GM12878 (cell line): ENCODE data around the gene KATNBL1. TPM values are rescaled to one million over a fixed set of nuclear protein-coding genes. Genes with fewer than 3 reads are reported as not detected.

Experiments
- ATAC-seq: fragments of 200-7000 bp; cut with Tn5 transposase; 3 replicates; pipeline ENCODE4 v1.9.1; 2020; ENCODE audit warnings: mild to moderate bottlenecking, moderate library complexity
- BruUV-seq: library from RNA; stranded (reverse); fragments of 400-500 nt; replicated peaks from 2 replicates; lab custom pipeline; 2021; lab: Mats Ljungman, UMichigan
- CTCF ChIA-PET: fragments of 300-600 bp; sonication (Branson Sonifier 250); formaldehyde crosslinking; extraction: SDS; loops from one replicate; lab custom pipeline; 2021; ENCODE audit warnings: inconsistent platforms; lab: Yijun Ruan, JAX
- POLR2A ChIA-PET: fragments of 350-600 bp; formaldehyde crosslinking; extraction: SDS; loops from one replicate; lab custom pipeline; 2021; ENCODE audit warnings: inconsistent platforms; lab: Charles Lee
- RAD21 ChIA-PET: fragments of 300-600 bp; sonication (Branson Sonifier 250); formaldehyde crosslinking; loops from one replicate; lab custom pipeline; 2023; ENCODE audit warnings: antibody characterized with exemption; ENCODE audit not compliant: unreplicated experiment; lab: Charles Lee
- SMC1A ChIA-PET: fragments of 300-600 bp; sonication (Branson Sonifier 250); formaldehyde crosslinking; loops from one replicate; lab custom pipeline; 2023; ENCODE audit not compliant: unreplicated experiment, uncharacterized antibody; lab: Charles Lee
- DNase-seq: peaks from one replicate; pipeline ENCODE4 v3.0.0-alpha.2; 2011; ENCODE audit warnings: low read depth, low spot score
- FAIRE-seq: peaks from 3 replicates; lab custom pipeline; 2011; peaks lifted over from hg19 to GRCh38; lab: Jason Lieb, UNC
- H2AFZ ChIP-seq: 2 replicates; pipeline ENCODE4 v1.6.0; 2011; ENCODE audit warnings: low read depth, low read length, control low read depth; ENCODE audit not compliant: control insufficient read depth
- H3K27ac ChIP-seq: 2 replicates; pipeline ENCODE4 v1.5.1; 2011; ENCODE audit warnings: control low read depth; ENCODE audit not compliant: control insufficient read depth, insufficient read depth
- H3K27me3 ChIP-seq, 2 experiments: replicated peaks in 1 of 2; 2 replicates each; pipeline versions ENCODE4 v1.6.0 to v1.6.1; 2011; ENCODE audit warnings: low read length in 1 of 2; ENCODE audit not compliant: control insufficient read depth in 2 of 2, insufficient read depth in 2 of 2
- H3K36me3 ChIP-seq, 2 experiments: 2 replicates each; pipeline ENCODE4 v1.5.1; 2011; ENCODE audit warnings: low read length in 1 of 2; ENCODE audit not compliant: control insufficient read depth in 2 of 2, insufficient read depth in 2 of 2
- H3K4me1 ChIP-seq: 2 replicates; pipeline ENCODE4 v1.6.1; 2011; ENCODE audit warnings: mild to moderate bottlenecking, low read length, moderate library complexity, mixed read lengths; ENCODE audit not compliant: control insufficient read depth, insufficient read depth
- H3K4me2 ChIP-seq: 2 replicates; pipeline ENCODE4 v1.6.0; 2011; ENCODE audit warnings: control low read depth; ENCODE audit not compliant: control insufficient read depth, insufficient read depth
- H3K4me3 ChIP-seq: fragments of 200-600 bp; sonication (generic); 2 replicates; pipeline ENCODE4 v1.5.1; 2016
- H3K79me2 ChIP-seq: 2 replicates; pipeline ENCODE4 v1.6.0; 2011; ENCODE audit warnings: low read length; ENCODE audit not compliant: control insufficient read depth, insufficient read depth
- H3K9ac ChIP-seq: 2 replicates; pipeline ENCODE4 v1.8.0; 2011; ENCODE audit warnings: low read length, control low read depth, mixed read lengths; ENCODE audit not compliant: control insufficient read depth, insufficient read depth
- H3K9me3 ChIP-seq: replicated peaks from 3 replicates; pipeline ENCODE4 v1.5.1; 2011; ENCODE audit warnings: mild to moderate bottlenecking, low read length; ENCODE audit not compliant: control insufficient read depth, insufficient read depth
- H4K20me1 ChIP-seq: 2 replicates; pipeline ENCODE4 v1.6.0; 2011; ENCODE audit not compliant: control insufficient read depth, insufficient read depth
- CBX3 ChIP-seq: fragments of 200-600 bp; sonication (generic); IDR thresholded peaks from 2 replicates; pipeline ENCODE4 v1.6.1; 2016; ENCODE audit warnings: low read depth, borderline replicate concordance
- CEBPZ ChIP-seq: fragments of 150-350 bp; IDR thresholded peaks from 2 replicates; pipeline ENCODE4 v1.6.1; 2016; ENCODE audit warnings: low read depth, low read length
- EGR1 ChIP-seq, 2 experiments: IDR thresholded peaks; 1 replicate in 1 of 2; 2 replicates in 1 of 2; pipeline ENCODE4 v1.6.1; 2011 to 2012; ENCODE audit warnings: low read depth in 2 of 2, low read length in 2 of 2, borderline replicate concordance in 1 of 2, mild to moderate bottlenecking in 1 of 2, moderate library complexity in 1 of 2
- EP300 ChIP-seq, 2 experiments: fragments of 150-350 bp in 1 of 2; IDR thresholded peaks; 2 replicates each; pipeline ENCODE4 v1.6.1; 2011 to 2012; ENCODE audit warnings: low read depth in 2 of 2, low read length in 2 of 2, borderline replicate concordance in 1 of 2, improper control_type of control experiment in 1 of 2, inconsistent platforms in 1 of 2; ENCODE audit not compliant: control insufficient read depth in 1 of 2
- IRF4 ChIP-seq: IDR thresholded peaks from 2 replicates; pipeline ENCODE4 v1.6.1; 2011; ENCODE audit warnings: low read depth, low read length
- IRF5 ChIP-seq: fragments of 450-650 bp; IDR thresholded peaks from 2 replicates; pipeline ENCODE4 v1.6.1; 2017; ENCODE audit warnings: borderline replicate concordance
- PAX8 ChIP-seq: fragments of 450-650 bp; IDR thresholded peaks from 2 replicates; pipeline ENCODE4 v1.6.1; 2017; ENCODE audit warnings: mild to moderate bottlenecking, moderate library complexity
- POLR2A ChIP-seq: IDR thresholded peaks from 2 replicates; pipeline ENCODE4 v1.6.1; 2011; ENCODE audit warnings: low read depth, mild to moderate bottlenecking, low read length
- SKIL ChIP-seq: fragments of 450-650 bp; IDR thresholded peaks from 2 replicates; pipeline ENCODE4 v1.6.1; 2017; ENCODE audit warnings: mild to moderate bottlenecking, low read depth, inconsistent platforms; ENCODE audit not compliant: poor library complexity, severe bottlenecking
- TCF3 ChIP-seq: IDR thresholded peaks from 2 replicates; pipeline ENCODE4 v1.6.1; 2012; ENCODE audit warnings: low read depth, mild to moderate bottlenecking, low read length, borderline replicate concordance; ENCODE audit not compliant: insufficient read depth
- ZBED1 ChIP-seq: IDR thresholded peaks from 2 replicates; pipeline ENCODE4 v1.6.1; 2016; ENCODE audit warnings: borderline replicate concordance
- ZBTB40 ChIP-seq: fragments of 450-650 bp; IDR thresholded peaks from 2 replicates; pipeline ENCODE4 v1.6.1; 2016; ENCODE audit warnings: mild to moderate bottlenecking, moderate library complexity, borderline replicate concordance
- WGBS: methylation state at CpG from one replicate; pipeline ENCODE4 v1.1.6; 2016; ENCODE audit warnings: low lambda C conversion rate; ENCODE audit not compliant: insufficient replicate concordance, insufficient coverage; ENCODE audit errors: missing lambda C conversion rate; 5-methylcytosine and 5-hydroxymethylcytosine counted together
- in situ Hi-C: fragments of 300-500 bp; cut with MboI; formaldehyde crosslinking; loops from 9 replicates; pipeline ENCODE4 v1.14.3; 2018; ENCODE audit warnings: mixed read lengths
- intact Hi-C: fragments of 100-400 bp; cut with micrococcal nuclease; formaldehyde crosslinking; loops from one replicate; pipeline ENCODE4 v1.14.2; 2022; ENCODE audit not compliant: unreplicated experiment
- polyA plus RNA-seq, 11 experiments: library from polyadenylated mRNA; depleted of rRNA in 4 of 11; unstranded in 6 of 11; stranded (reverse) in 5 of 11; fragments of >200 nt; fragmentation: Nextera tagmentation in 4 of 11; fragmentation: Illumina TruSeq in 1 of 11; extraction: Ambion mirVana in 4 of 11; extraction: Trizol in 1 of 11; gene quantifications; 1 replicate in 1 of 11; 2 replicates in 10 of 11; pipeline versions ENCODE4 v1.2.1 to v1.2.3, GENCODE V29; 2011 to 2016; ENCODE audit warnings: inconsistent platforms in 2 of 11, missing spikeins in 2 of 11, low read depth in 1 of 11
- total RNA-seq, 4 experiments: library from RNA; depleted of rRNA in 3 of 4; stranded (reverse); fragments of >200 nt in 3 of 4; fragmentation: Illumina TruSeq in 1 of 4; extraction: Trizol in 1 of 4; gene quantifications; 2 replicates each; pipeline versions ENCODE4 v1.2.1 to v1.2.3, GENCODE V29; 2013 to 2021

KATNBL1 gene
- total and polyA plus RNA-seq, 10 of the 15 experiments (the other 5 are each of a cell fraction or from before 2014, with no cell fraction given), result 7.8 to 58.8 (median 30.1) TPM

GRCh38 chr15:34124651-34125050 is 85.2 kb downstream of the KATNBL1 start:
- BruUV-seq, result no TSS peak
- FAIRE-seq (no peak), ATAC-seq (no peak), DNase-seq (no peak)
- POLR2A ChIA-PET, result interaction anchor here (1.6 kb wide), 1 partner anchor 15 kb away, joined by 3 read pairs; no protein-coding TSS in a partner anchor
- no peak overlapping the region for H3K4me2 ChIP-seq
- H3K4me3 ChIP-seq, result no peak overlapping the region
- RAD21 ChIA-PET, result interaction anchor here (1.3 kb wide), 1 partner anchor 84 kb away, joined by 4 read pairs; no protein-coding TSS in a partner anchor
- intact Hi-C loops (no loop called here), in situ Hi-C loops (no loop called here)
- H3K79me2 ChIP-seq, result no peaks in the 10 kb centered on the region
- no peaks in the 10 kb centered on the region for H3K9me3 ChIP-seq
- CTCF ChIA-PET, result interaction anchor here (1.4 to 1.6 kb wide), 2 partner anchors 14 to 84 kb away, joined by 3 to 7 read pairs; no protein-coding TSS in a partner anchor
- no peak overlapping the region for H3K9ac ChIP-seq
- SMC1A ChIA-PET, result interaction anchor here (0.9 to 1.1 kb wide), 2 partner anchors 15 to 87 kb away, joined by 3 to 6 read pairs; no protein-coding TSS in a partner anchor
- H3K36me3 ChIP-seq, result no peaks in the 10 kb centered on the region
- no peak overlapping the region for H2AFZ ChIP-seq
- H3K27ac ChIP-seq, result no peak overlapping the region
- no peaks in the 10 kb centered on the region for H3K4me1 ChIP-seq
- no peaks in the 10 kb centered on the region for H4K20me1 ChIP-seq
- no peaks in the 10 kb centered on the region for H3K27me3 ChIP-seq
- WGBS, result 76% methylated on average over 4 of the region's 4 CpGs
- TF ChIP-seq SKIL (no peak), POLR2A (no peak), TCF3 (no peak), CBX3 (no peak), IRF5 (no peak), PAX8 (no peak), CEBPZ (no peak), ZBED1 (no peak), ZBTB40 (no peak), EP300 (IDR thresholded peaks at IDR 0.05; ENCODE audit: borderline replicate concordance in 1 of 2, control insufficient read depth in 1 of 2, low read depth in 2 of 2, low read length in 2 of 2) (no peak), EGR1 (IDR thresholded peaks at IDR 0.05; ENCODE audit: borderline replicate concordance in 1 of 2, low read depth in 2 of 2, low read length in 2 of 2) (no peak), IRF4 (no peak)
